ENCODE results near the gene ZNF354C.

ZNF354C gene

DNA sequence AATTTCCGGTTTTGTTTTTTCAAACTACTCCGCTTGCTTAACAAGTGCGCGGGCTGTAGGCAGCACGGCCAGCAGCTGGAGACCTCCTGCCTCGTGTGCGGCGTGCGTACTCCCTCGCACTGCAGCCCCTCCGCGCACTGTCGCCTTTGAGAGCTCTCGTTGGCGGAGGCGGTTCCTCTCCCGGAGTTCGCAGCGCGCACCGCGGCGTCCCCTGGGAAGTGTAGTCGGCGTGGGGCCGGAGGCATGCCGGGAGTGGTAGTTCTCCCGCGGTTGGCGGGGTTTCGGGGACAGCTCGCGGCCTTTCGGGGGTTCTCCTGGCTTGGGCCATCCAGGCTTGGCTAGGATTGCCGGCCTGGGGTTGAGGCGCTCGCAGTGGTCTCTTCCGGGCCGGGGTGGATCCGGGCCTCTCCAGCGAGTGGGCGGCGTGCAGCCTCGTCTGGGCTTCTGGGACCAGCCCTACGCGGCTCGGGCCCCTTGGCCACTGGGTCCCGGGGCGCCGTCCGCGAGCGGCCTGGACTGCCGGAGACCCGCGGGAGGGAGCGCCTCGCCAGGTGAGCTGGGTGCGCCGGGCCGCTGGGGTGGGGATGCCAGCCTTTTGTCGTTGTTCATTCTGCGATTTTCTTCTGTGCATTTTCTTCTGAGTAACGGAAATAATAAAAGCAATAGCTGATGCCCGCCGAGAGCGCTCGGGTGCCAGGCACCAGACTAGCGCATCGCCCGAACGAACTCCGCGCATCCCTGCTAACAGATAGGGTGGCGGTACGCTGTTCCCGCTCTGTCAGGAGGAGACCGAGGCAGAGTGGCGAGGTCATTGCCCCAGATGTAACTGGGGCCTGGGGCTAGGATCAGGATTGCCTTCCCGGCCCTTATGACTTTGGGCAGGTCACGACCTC is at the start of gene ZNF354C:
Gene ZNF354C (plus strand): TSS at position 258 of the 893 bp plus-strand sequence. CDS start 1,696 bp downstream, outside the sequence.
- Mint-ChIP-seq H3K36me3 (peaks cover 57% of the 10 kb centered on the region), H3K27ac (peak within 1 kb of the TSS; percentile 92), H3K4me3 (peak within 1 kb of the TSS; percentile 92)

GRCh38 chr5:179023528-179024189 is 36.5 kb upstream of the ZNF354C start, which contains the start of gene ZNF879:
Gene ZNF879, plus strand, starts transcription at chr5:179023804. Its CDS starts 1,201 bp downstream, at chr5:179025005.
- peak; percentile 95 for DNase-seq
- CTCF ChIA-PET: no interaction called here
- Mint-ChIP-seq H3K27ac (peak within 1 kb of the TSS; percentile 85), H3K27me3 (peaks cover 4% of the 10 kb centered on the region), H3K36me3 (peaks cover 39% of the 10 kb centered on the region), H3K4me3 (peak within 1 kb of the TSS; percentile 92), H3K9me3 (peaks cover 38% of the 10 kb centered on the region), H3K4me1 (peaks cover 15% of the 10 kb centered on the region)

More for the DNA sequence above, at the start of gene ZNF354C:
- Mint-ChIP-seq H3K4me1 (peaks cover 20% of the 10 kb centered on the region), H3K27me3 (peaks cover 3% of the 10 kb centered on the region), H3K9me3 (peaks cover 42% of the 10 kb centered on the region)
- peak; percentile 92 for DNase-seq
- CTCF ChIA-PET: interaction anchor here (0.9 kb wide), 1 partner anchor 330 kb away, joined by 3 read pairs; the partner anchor contains the start of gene ZNF354A

DNA sequence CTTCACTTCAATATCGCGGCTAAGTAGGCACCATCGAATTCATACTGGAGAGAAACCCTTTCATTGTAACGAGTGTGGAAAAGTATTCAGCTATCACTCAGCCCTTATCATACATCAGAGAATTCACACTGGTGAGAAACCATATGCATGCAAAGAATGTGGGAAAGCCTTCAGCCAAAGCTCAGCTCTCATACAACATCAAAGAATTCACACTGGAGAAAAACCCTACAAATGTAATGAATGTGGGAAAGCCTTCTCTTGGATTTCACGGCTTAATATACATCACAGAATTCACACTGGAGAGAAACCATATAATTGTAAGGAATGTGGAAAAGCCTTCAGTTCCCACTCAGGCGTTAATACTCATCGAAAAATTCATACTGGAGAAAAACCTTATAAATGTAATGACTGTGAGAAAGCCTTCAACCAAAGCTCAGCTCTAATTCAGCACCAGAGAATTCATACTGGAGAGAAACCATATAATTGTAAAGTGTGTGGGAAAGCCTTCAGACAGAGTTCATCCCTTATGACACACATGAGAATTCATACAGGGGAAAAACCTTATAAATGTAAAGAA is 27.1 kb upstream of the ZNF354C start:
- H3K27me3 Mint-ChIP-seq: no peaks in the 10 kb centered on the region
- peaks cover 87% of the 10 kb centered on the region for H3K9me3 Mint-ChIP-seq
- CTCF ChIA-PET: no interaction called here
- H3K4me1 Mint-ChIP-seq: no peaks in the 10 kb centered on the region
- H3K36me3 Mint-ChIP-seq: peaks cover 59% of the 10 kb centered on the region
- DNase-seq: no peak
- H3K27ac Mint-ChIP-seq: no peak overlapping the region
- H3K4me3 Mint-ChIP-seq: no peak overlapping the region

- H3K9me3 Mint-ChIP-seq: peaks cover 46% of the 10 kb centered on the region
- no peaks in the 10 kb centered on the region for H3K4me1 Mint-ChIP-seq
- H3K36me3 Mint-ChIP-seq: no peaks in the 10 kb centered on the region
- H3K27ac Mint-ChIP-seq: no peak overlapping the region
- H3K27me3 Mint-ChIP-seq: no peaks in the 10 kb centered on the region
- no peak for DNase-seq
- CTCF ChIA-PET: no interaction called here
- no peak overlapping the region for H3K4me3 Mint-ChIP-seq
Observed at GRCh38 chr5:179044765-179045164, 15.4 kb upstream of the ZNF354C start.

- H3K4me3 Mint-ChIP-seq: no peak overlapping the region
- no peaks in the 10 kb centered on the region for H3K4me1 Mint-ChIP-seq
- H3K27me3 Mint-ChIP-seq: no peaks in the 10 kb centered on the region
- H3K9me3 Mint-ChIP-seq: peaks cover 50% of the 10 kb centered on the region
- no peak overlapping the region for H3K27ac Mint-ChIP-seq
- H3K36me3 Mint-ChIP-seq: no peaks in the 10 kb centered on the region
- CTCF ChIA-PET: interaction anchor here (0.6 to 0.7 kb wide), 2 partner anchors 27 to 191 kb away, joined by 3 read pairs; no protein-coding TSS in a partner anchor
- DNase-seq: no peak
Observed at GRCh38 chr5:179051784-179052183, 8.4 kb upstream of the ZNF354C start.

DNA sequence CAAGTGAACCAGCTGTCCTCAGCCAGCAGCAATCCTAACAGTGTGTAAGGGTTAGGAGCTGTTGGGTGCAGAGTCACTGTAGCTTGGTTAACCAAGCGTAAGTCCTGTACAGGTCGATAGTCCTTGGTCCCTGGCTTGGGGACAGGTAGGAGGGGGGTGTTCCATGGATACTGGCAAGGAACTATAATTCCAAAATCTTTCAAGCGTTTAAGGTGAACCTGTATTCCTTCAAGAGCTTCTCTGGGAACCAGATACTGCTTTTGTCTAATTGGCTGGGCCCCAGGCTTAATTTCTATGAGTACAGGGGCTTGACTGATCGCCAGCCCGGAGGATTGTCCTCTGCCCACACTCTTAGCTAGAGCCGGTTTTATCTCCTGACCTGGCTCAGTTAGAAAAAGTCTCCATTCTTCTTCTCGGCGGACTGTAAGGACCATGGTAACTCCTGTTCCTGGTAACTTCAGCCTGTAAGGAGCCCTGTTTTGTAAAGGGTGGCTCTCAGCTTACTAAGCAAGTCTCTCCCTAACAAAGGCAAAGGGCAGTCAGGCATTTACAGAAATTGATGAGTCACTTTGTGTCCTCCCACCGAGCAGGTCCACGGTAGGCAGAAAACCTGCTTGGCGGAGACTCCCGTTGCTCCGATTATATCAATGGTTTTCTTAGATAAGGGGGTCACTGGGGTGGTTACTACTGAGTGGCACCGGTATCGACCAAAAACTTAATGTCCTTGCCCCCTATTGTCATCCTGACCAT is 6.0 kb upstream of the ZNF354C start:
- Mint-ChIP-seq H3K4me1 (no peaks in the 10 kb centered on the region), H3K36me3 (peaks cover under 1% of the 10 kb centered on the region), H3K27me3 (no peaks in the 10 kb centered on the region), H3K27ac (no peak overlapping the region), H3K4me3 (no peak overlapping the region), H3K9me3 (peaks cover 38% of the 10 kb centered on the region)
- CTCF ChIA-PET: no interaction called here
- DNase-seq: no peak

GRCh38 chr5:179054876-179055275 is 5.3 kb upstream of the ZNF354C start:
- Mint-ChIP-seq H3K27me3 (peaks cover under 1% of the 10 kb centered on the region), H3K9me3 (peaks cover 38% of the 10 kb centered on the region), H3K36me3 (peaks cover 7% of the 10 kb centered on the region), H3K4me1 (peaks cover 6% of the 10 kb centered on the region), H3K4me3 (no peak overlapping the region), H3K27ac (no peak overlapping the region)
- CTCF ChIA-PET: no interaction called here
- DNase-seq: no peak

DNA sequence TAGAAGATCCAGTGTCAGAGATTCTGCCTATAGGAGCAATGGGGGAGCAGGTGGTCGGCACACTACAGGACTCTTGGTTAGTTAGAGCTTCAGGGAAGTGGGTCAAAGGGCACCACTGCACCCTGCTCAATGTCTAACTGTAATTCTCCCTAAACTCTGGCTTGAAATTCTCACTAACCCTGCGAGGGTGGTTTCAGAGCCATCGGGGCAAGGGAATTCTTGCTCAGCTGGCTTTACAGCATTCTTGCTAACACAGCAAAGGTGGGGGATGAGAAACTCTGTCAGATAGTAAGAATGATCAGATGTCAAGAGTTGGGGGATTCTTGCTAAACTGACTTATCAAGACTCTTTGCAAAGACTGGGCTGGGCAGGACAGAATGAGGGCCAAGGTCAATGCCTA is 4.7 kb upstream of the ZNF354C start:
- DNase-seq: no peak
- Mint-ChIP-seq H3K27me3 (peaks cover 3% of the 10 kb centered on the region), H3K4me3 (no peak overlapping the region), H3K27ac (no peak overlapping the region), H3K36me3 (peaks cover 10% of the 10 kb centered on the region), H3K4me1 (peaks cover 9% of the 10 kb centered on the region), H3K9me3 (peaks cover 33% of the 10 kb centered on the region)
- CTCF ChIA-PET: no interaction called here

DNA sequence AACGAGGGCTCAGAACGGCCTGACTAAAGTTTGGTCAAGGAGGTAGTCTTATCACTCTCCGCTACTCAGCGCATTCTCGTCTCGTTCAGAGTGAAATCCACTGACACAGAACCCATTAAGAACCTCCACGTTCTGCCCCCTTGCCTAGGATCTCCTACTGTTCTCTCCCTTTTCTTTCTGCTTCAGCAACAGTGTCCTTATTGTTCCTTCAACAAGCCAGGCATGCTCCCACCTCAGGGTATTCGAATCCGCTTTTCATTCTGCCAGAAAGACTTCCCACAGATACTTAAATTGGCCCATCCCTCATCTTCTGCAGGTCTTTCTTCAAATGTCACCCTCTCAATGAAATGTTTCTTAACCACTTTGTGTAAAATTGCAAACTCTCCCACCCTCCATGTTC is 4.3 kb upstream of the ZNF354C start:
- peaks cover 30% of the 10 kb centered on the region for H3K9me3 Mint-ChIP-seq
- no peak overlapping the region for H3K4me3 Mint-ChIP-seq
- DNase-seq: no peak
- CTCF ChIA-PET: no interaction called here
- H3K36me3 Mint-ChIP-seq: peaks cover 13% of the 10 kb centered on the region
- no peak overlapping the region for H3K27ac Mint-ChIP-seq
- peaks cover 9% of the 10 kb centered on the region for H3K4me1 Mint-ChIP-seq
- peaks cover 3% of the 10 kb centered on the region for H3K27me3 Mint-ChIP-seq

GRCh38 chr5:179061025-179061424 is 852 bp downstream of the ZNF354C start:
- no peak for DNase-seq
- CTCF ChIA-PET: interaction anchor here (0.9 kb wide), 1 partner anchor 331 kb away, joined by 3 read pairs; the partner anchor contains the start of gene ZNF354A
- Mint-ChIP-seq H3K9me3 (peaks cover 46% of the 10 kb centered on the region), H3K4me1 (peaks cover 20% of the 10 kb centered on the region), H3K27me3 (peaks cover 3% of the 10 kb centered on the region), H3K36me3 (peaks cover 63% of the 10 kb centered on the region), H3K4me3 (peak overlapping the region; percentile 92), H3K27ac (peak overlapping the region; percentile 86)

DNA sequence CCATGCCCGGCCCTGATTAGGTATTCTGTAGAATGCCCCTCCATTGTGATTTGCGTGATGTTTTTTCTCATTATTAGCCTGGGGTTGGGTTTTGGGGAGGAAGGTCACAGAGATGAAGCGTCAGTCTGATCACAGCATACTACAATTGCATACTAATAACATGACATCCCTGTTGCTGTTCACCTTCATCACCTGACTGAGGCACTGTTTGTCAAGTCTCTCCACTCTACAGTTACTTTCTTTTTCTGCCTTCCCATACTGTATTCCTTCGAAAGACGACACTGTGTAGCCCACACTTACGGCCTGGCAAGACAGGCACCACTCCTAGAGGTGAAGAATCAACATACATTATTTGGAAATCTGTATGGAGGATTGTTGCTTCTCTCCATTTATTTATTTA is 5.5 kb downstream of the ZNF354C start:
- Mint-ChIP-seq H3K27ac (no peak overlapping the region), H3K36me3 (peaks cover 91% of the 10 kb centered on the region), H3K4me1 (peaks cover 10% of the 10 kb centered on the region), H3K4me3 (no peak overlapping the region), H3K9me3 (peaks cover 74% of the 10 kb centered on the region), H3K27me3 (no peaks in the 10 kb centered on the region)
- CTCF ChIA-PET: no interaction called here
- DNase-seq: no peak

DNA sequence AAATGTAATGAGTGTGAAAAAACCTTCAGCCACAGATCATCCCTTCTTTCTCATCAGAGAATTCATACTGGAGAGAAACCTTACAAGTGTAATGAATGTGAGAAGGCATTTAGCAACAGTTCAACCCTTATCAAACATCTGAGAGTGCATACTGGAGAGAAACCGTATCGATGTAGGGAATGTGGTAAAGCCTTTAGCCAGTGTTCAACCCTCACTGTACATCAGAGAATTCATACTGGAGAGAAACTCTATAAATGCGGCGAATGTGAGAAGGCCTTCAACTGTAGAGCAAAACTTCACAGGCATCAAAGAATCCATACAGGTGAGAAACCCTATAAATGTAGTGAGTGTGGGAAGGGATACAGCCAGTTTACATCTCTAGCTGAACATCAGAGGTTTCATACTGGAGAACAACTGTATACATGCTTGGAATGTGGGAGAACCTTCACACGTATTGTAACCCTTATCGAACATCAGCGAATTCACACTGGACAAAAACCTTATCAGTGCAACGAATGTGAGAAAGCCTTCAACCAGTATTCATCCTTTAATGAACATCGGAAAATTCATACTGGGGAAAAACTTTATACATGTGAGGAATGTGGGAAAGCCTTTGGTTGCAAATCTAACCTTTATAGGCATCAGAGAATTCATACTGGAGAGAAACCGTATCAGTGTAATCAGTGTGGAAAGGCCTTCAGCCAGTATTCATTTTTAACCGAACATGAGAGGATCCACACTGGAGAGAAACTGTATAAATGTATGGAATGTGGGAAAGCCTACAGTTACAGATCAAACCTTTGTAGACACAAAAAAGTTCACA is 19.2 kb downstream of the ZNF354C start:
- no peaks in the 10 kb centered on the region for H3K4me1 Mint-ChIP-seq
- H3K27me3 Mint-ChIP-seq: no peaks in the 10 kb centered on the region
- CTCF ChIA-PET: no interaction called here
- H3K4me3 Mint-ChIP-seq: no peak overlapping the region
- no peak for DNase-seq
- no peak overlapping the region for H3K27ac Mint-ChIP-seq
- peaks cover 80% of the 10 kb centered on the region for H3K9me3 Mint-ChIP-seq
- H3K36me3 Mint-ChIP-seq: peaks cover 57% of the 10 kb centered on the region

- no peak overlapping the region for H3K27ac Mint-ChIP-seq
- no peak for DNase-seq
- no peak overlapping the region for H3K4me3 Mint-ChIP-seq
- CTCF ChIA-PET: no interaction called here
- peaks cover 49% of the 10 kb centered on the region for H3K36me3 Mint-ChIP-seq
- no peaks in the 10 kb centered on the region for H3K4me1 Mint-ChIP-seq
- peaks cover 82% of the 10 kb centered on the region for H3K9me3 Mint-ChIP-seq
- H3K27me3 Mint-ChIP-seq: no peaks in the 10 kb centered on the region
Observed at GRCh38 chr5:179080724-179081123, 20.6 kb downstream of the ZNF354C start.
